Smooth muscle cell (in vitro differentiated cells): ENCODE measurements around the gene HES4. TPM values are rescaled to one million over a fixed set of nuclear protein-coding genes. Genes with fewer than 3 reads are reported as not detected.
A peak's percentile ranks its signal among the peaks of the same experiment; 100 is the strongest.
"Not testable (repeated sequence)": the region's sequence is repeated elsewhere in the genome, so short reads cannot be mapped to it uniquely, and the experiment has no call there.

Source experiments
- DNase-seq: peaks from one replicate; lab custom pipeline; 2025; ENCODE audit not compliant: unreplicated experiment; lab: John Stamatoyannopoulos, UW
- H2AFZ ChIP-seq: fragments of 200-600 bp; sonication (generic); 2 replicates; pipeline ENCODE4 v1.6.0; 2016; ENCODE audit warnings: antibody characterized with exemption, low read depth, mild to moderate bottlenecking
- H3F3A ChIP-seq: fragments of 200-600 bp; sonication (generic); 2 replicates; pipeline ENCODE4 v1.6.0; 2017; ENCODE audit warnings: antibody characterized with exemption, low read depth
- H3K27ac ChIP-seq: fragments of 200-600 bp; sonication (generic); 2 replicates; pipeline ENCODE4 v1.5.1; 2016; ENCODE audit warnings: low read depth, mild to moderate bottlenecking
- H3K27me3 ChIP-seq: fragments of 200-600 bp; sonication (generic); 2 replicates; pipeline ENCODE4 v1.6.1; 2016; ENCODE audit warnings: low read depth, mild to moderate bottlenecking
- H3K36me3 ChIP-seq: fragments of 200-600 bp; sonication (generic); 2 replicates; pipeline ENCODE4 v1.5.1; 2016; ENCODE audit warnings: low read depth
- H3K4me1 ChIP-seq: fragments of 200-600 bp; sonication (generic); 2 replicates; pipeline ENCODE4 v1.5.1; 2016; ENCODE audit warnings: low read depth
- H3K4me2 ChIP-seq: fragments of 200-600 bp; sonication (generic); 2 replicates; pipeline ENCODE4 v1.6.0; 2016; ENCODE audit warnings: mild to moderate bottlenecking
- H3K4me3 ChIP-seq: fragments of 200-600 bp; sonication (generic); 2 replicates; pipeline ENCODE4 v1.5.1; 2016; ENCODE audit warnings: mild to moderate bottlenecking
- H3K79me2 ChIP-seq: fragments of 200-600 bp; sonication (generic); 2 replicates; pipeline ENCODE4 v1.6.0; 2016; ENCODE audit warnings: low read depth, mild to moderate bottlenecking
- H3K9ac ChIP-seq: fragments of 200-600 bp; sonication (generic); 2 replicates; pipeline ENCODE4 v1.6.0; 2016; ENCODE audit warnings: low read depth
- H3K9me3 ChIP-seq: fragments of 200-600 bp; sonication (generic); replicated peaks from 2 replicates; pipeline ENCODE4 v1.5.1; 2016; ENCODE audit warnings: low read depth
- H4K20me1 ChIP-seq: fragments of 200-600 bp; sonication (generic); 2 replicates; pipeline ENCODE4 v1.6.0; 2016; ENCODE audit warnings: low read depth
- CTCF ChIP-seq: fragments of 200-600 bp; sonication (generic); IDR thresholded peaks from 2 replicates; pipeline ENCODE4 v1.5.1; 2017; ENCODE audit warnings: borderline replicate concordance, mild to moderate bottlenecking, antibody characterized with exemption; ENCODE audit not compliant: insufficient read depth, poor library complexity, severe bottlenecking
- WGBS: methylation state at CpG from one replicate; pipeline ENCODE4 v1.1.7; 2016; ENCODE audit warnings: low lambda C conversion rate; 5-methylcytosine and 5-hydroxymethylcytosine counted together
- polyA plus RNA-seq: library from polyadenylated mRNA; unstranded; fragments of >200 nt; fragmentation: Nextera tagmentation; extraction: Ambion mirVana; gene quantifications from 2 replicates; pipeline ENCODE4 v1.2.1, GENCODE V29; 2016
- total RNA-seq: library from RNA; depleted of rRNA; stranded (reverse); fragments of >200 nt; gene quantifications from 2 replicates; pipeline ENCODE4 v1.2.3, GENCODE V29; 2014

The HES4 gene
- total and polyA plus RNA-seq, 2 experiments from 2014 or later = 57.0 to 72.0 TPM

DNA sequence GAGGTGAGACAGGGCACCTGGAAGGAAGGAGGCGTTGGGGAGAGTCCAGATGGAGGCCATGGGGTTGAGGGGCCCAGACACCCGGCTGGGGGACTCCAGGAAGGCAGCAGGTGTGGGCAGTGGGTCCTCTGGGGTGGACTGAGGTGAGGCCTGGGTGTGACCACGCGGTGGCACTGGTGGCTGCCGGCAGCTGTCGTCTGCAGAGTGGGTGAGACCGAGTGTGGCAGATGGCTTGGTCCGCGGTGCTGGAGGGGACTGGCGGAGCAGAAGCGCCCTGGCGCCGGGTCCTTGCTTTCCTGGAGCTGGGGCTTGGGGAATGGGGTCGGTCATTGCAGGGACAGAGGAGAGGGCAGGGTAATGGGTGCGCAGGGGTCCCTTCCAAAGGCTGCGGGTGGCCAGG, 32.5 kb upstream of the HES4 start:
- Histone ChIP-seq H3K9ac (no peak overlapping the region), H3K4me3 (peak overlapping the region; percentile 59), H3K9me3 (no peaks in the 10 kb centered on the region), H2AFZ (no peak overlapping the region), H3K36me3 (no peaks in the 10 kb centered on the region), H3F3A (no peaks in the 10 kb centered on the region), H3K4me1 (peaks cover 7% of the 10 kb centered on the region), H3K27ac (no peak overlapping the region), H3K27me3 (peaks cover 11% of the 10 kb centered on the region), H3K79me2 (no peaks in the 10 kb centered on the region), H3K4me2 (peak overlapping the region; percentile 96), H4K20me1 (peaks cover 60% of the 10 kb centered on the region)
- no peak for TF ChIP-seq CTCF
- no peak for DNase-seq
- 49% methylated on average over 14 of the region's 16 CpGs for WGBS

DNA sequence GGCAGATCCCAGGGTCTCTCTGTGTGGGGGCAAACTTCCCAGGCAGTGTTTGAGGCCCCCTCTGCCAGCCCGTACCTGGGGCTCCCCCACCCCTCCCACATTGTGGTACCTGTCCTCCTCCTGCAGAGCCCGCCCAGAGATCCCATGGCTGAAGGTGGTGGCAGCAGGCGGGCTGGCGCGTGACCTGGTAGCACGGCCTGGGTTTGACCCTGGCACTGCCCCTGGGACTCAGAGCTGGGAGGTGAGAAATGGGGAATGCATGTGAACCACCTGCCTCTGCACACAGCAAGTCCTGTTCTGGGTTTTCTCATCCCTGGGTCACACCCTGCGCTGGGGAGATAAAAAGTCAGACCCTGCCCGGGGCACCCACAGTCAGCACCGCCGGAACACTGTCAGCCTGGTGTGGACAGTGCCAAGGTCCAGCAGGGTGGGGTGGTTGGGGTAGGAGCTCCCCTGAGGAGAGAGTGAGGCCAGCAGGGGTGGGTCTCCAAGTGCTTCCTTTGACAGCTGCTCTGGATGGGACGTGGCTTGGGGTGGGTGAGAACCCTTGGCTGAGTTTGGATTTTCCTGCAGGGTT, 31.9 kb upstream of the HES4 start:
- 96% methylated on average over 11 of the region's 11 CpGs for WGBS
- no peak overlapping the region for H3K27ac ChIP-seq
- no peak for TF ChIP-seq CTCF
- no peak overlapping the region for H3K4me2 ChIP-seq
- no peak overlapping the region for H3K4me3 ChIP-seq
- no peaks in the 10 kb centered on the region for H3K36me3 ChIP-seq
- H3K9me3 ChIP-seq = no peaks in the 10 kb centered on the region
- DNase-seq = no peak
- H2AFZ ChIP-seq = no peak overlapping the region
- H3K27me3 ChIP-seq = peaks cover 11% of the 10 kb centered on the region
- H3F3A ChIP-seq = no peaks in the 10 kb centered on the region
- H3K9ac ChIP-seq = no peak overlapping the region
- peaks cover 60% of the 10 kb centered on the region for H4K20me1 ChIP-seq
- no peaks in the 10 kb centered on the region for H3K79me2 ChIP-seq
- H3K4me1 ChIP-seq = peaks cover 7% of the 10 kb centered on the region

GRCh38 chr1:1030867-1031658, 31.2 kb upstream of the HES4 start:
- not testable (repeated sequence) for H3K4me3 ChIP-seq, H3K9ac ChIP-seq, H3K27ac ChIP-seq, DNase-seq, H2AFZ ChIP-seq, H3K36me3 ChIP-seq, H3K4me1 ChIP-seq, H3K4me2 ChIP-seq, H3K9me3 ChIP-seq, H3F3A ChIP-seq, H3K79me2 ChIP-seq
- peaks cover 11% of the 10 kb centered on the region for H3K27me3 ChIP-seq
- H4K20me1 ChIP-seq = peaks cover 60% of the 10 kb centered on the region
- WGBS = 73% methylated on average over 7 of the region's 7 CpGs

DNA sequence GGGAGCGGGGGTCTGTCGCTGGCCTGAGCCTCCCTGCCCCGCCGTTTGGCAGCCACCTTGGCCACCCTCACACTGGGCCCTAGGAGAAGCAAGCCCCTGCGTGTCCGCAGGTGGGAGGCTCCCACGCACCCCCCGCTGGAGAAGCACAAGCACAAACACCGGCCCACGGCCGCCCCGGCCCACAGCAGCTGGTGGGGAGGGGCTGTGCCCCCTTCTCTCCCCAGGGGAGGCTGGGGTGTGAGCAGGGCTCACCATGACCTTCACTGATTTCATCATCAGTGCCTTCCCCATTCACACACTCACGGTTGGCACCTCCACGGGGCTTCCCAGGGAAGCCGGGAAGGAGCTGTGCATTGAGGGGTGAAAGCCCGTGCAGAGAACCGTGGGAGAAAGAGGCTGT, 27.9 kb upstream of the HES4 start:
- peaks cover 15% of the 10 kb centered on the region for H3K4me1 ChIP-seq
- DNase-seq = no peak
- no peaks in the 10 kb centered on the region for H3K79me2 ChIP-seq
- no peak overlapping the region for H3K4me3 ChIP-seq
- H3F3A ChIP-seq = no peaks in the 10 kb centered on the region
- 94% methylated on average over 17 of the region's 17 CpGs for WGBS
- no peak overlapping the region for H3K9ac ChIP-seq
- no peaks in the 10 kb centered on the region for H3K36me3 ChIP-seq
- peaks cover 62% of the 10 kb centered on the region for H4K20me1 ChIP-seq
- no peaks in the 10 kb centered on the region for H3K9me3 ChIP-seq
- no peaks in the 10 kb centered on the region for H3K27me3 ChIP-seq
- TF ChIP-seq CTCF = no peak
- H3K4me2 ChIP-seq = no peak overlapping the region
- no peak overlapping the region for H2AFZ ChIP-seq
- no peak overlapping the region for H3K27ac ChIP-seq
